ENCODE measurements around the gene ORC2. TPM values are rescaled to one million over a fixed set of nuclear protein-coding genes. Genes with fewer than 3 reads are reported as not detected.

ORC2 gene
- total RNA-seq (10 to 100 TPM; 11.0 to 62.0 (median 22.9) TPM), polyA plus RNA-seq (1 to 10 TPM; 5.3 to 7.3 (median 6.8) TPM)
- long read RNA-seq, donor 1, full-length matches to known transcripts, result 1 of 1 reads
- long read RNA-seq, donor 1, partial matches to known transcripts, result 0 of 1 reads
- long read RNA-seq, donor 1, other reads (novel, unspliced or antisense), result 0 of 1 reads
- long read RNA-seq, donor 2, result 0 reads
- long read RNA-seq, donor 3, result 0 reads
- long read RNA-seq, donor 4, result 0 reads
- long read RNA-seq, donor 5, full-length matches to known transcripts, result 3 of 3 reads
- long read RNA-seq, donor 5, partial matches to known transcripts, result 0 of 3 reads
- long read RNA-seq, donor 5, other reads (novel, unspliced or antisense), result 0 of 3 reads
- long read RNA-seq, donor 6, result 0 reads
- long read RNA-seq, donor 7, full-length matches to known transcripts, result 1 of 1 reads
- long read RNA-seq, donor 7, partial matches to known transcripts, result 0 of 1 reads
- long read RNA-seq, donor 7, other reads (novel, unspliced or antisense), result 0 of 1 reads
- long read RNA-seq, donor 8, result 0 reads
- long read RNA-seq, donor 9, full-length matches to known transcripts, result 2 of 2 reads
- long read RNA-seq, donor 9, partial matches to known transcripts, result 0 of 2 reads
- long read RNA-seq, donor 9, other reads (novel, unspliced or antisense), result 0 of 2 reads
- long read RNA-seq, donor 10, result 0 reads

DNA sequence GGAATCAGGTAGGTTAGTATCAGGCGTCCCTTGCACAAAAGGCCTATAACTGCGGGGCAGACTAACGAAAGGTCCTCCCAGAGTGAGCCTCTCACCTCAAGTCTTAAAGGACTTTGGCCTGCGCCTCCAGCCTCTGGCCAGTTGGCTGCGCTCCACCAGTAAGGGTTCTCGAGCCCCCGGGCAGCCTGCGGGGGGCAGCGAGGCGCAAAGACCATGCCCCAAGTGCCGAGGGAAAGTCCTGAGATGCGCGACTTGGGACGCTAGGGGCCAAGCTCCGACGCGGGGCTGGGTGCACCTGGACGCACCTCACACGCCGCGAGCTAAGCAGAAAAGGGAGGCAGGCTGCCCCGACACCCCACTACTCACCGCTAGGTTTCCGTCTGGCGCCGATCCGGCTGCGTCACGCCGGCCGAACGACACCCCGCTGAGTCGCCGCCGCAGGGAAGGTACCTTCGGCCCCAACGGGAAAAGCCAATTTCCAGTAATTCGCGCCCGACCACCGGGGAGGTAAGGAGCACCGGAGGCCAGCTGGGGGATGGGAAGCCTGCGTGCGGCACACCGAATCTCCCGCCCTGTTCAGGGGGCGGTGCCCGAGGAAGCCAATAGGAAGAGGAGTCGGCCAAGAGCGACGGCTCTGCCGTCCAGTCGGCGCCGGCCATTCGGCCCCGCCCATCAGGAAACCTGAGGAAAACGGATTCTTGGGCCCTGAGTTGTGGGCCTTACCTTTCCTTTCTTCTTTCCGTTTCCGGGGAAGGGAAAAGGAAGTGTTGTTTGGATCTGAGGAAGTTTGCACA, at the start of gene ORC2:
Gene ORC2, minus strand, starts transcription at position 537 of the 794 bp plus-strand sequence. CDS start 5,537 bp downstream, outside the sequence.
- DNase-seq, result peak; percentile 96 to 98
- peak within 1 kb of the TSS; percentile 90 to 95 (median 94) for H3K27ac ChIP-seq
- intact Hi-C loops (cut with DNase I; ENCODE audit: low total_unique reads), result no loop called here
- 0 to 2% (median 0%) methylated on average over 26 to 61 of the region's 61 CpGs for WGBS, 5 donors
- no peaks in the 10 kb centered on the region for H3K9me3 ChIP-seq
- peaks cover 19 to 62% (median 46%) of the 10 kb centered on the region in 4 donors for H3K4me1 ChIP-seq
- H3K27me3 ChIP-seq, result no peaks in the 10 kb centered on the region
- no peak for TF ChIP-seq EP300 (IDR thresholded peaks at IDR 0.05)
- TF ChIP-seq, protein P1, sequence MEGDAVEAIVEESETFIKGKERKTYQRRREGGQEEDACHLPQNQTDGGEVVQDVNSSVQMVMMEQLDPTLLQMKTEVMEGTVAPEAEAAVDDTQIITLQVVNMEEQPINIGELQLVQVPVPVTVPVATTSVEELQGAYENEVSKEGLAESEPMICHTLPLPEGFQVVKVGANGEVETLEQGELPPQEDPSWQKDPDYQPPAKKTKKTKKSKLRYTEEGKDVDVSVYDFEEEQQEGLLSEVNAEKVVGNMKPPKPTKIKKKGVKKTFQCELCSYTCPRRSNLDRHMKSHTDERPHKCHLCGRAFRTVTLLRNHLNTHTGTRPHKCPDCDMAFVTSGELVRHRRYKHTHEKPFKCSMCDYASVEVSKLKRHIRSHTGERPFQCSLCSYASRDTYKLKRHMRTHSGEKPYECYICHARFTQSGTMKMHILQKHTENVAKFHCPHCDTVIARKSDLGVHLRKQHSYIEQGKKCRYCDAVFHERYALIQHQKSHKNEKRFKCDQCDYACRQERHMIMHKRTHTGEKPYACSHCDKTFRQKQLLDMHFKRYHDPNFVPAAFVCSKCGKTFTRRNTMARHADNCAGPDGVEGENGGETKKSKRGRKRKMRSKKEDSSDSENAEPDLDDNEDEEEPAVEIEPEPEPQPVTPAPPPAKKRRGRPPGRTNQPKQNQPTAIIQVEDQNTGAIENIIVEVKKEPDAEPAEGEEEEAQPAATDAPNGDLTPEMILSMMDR (IDR thresholded peaks at IDR 0.05), result peak in 5 of 7 experiments; percentile 23 to 86 (median 60)
- peak; percentile 9 to 83 (median 54) for TF ChIP-seq POLR2AphosphoS5 (IDR thresholded peaks at IDR 0.05)
- no peak for TF ChIP-seq POLR2A (IDR thresholded peaks at IDR 0.05)
- peak within 1 kb of the TSS; percentile 86 to 96 (median 91) for H3K4me3 ChIP-seq
- H3K36me3 ChIP-seq, result peaks cover 0 to 9% (median 6%) of the 10 kb centered on the region in 4 donors

DNA sequence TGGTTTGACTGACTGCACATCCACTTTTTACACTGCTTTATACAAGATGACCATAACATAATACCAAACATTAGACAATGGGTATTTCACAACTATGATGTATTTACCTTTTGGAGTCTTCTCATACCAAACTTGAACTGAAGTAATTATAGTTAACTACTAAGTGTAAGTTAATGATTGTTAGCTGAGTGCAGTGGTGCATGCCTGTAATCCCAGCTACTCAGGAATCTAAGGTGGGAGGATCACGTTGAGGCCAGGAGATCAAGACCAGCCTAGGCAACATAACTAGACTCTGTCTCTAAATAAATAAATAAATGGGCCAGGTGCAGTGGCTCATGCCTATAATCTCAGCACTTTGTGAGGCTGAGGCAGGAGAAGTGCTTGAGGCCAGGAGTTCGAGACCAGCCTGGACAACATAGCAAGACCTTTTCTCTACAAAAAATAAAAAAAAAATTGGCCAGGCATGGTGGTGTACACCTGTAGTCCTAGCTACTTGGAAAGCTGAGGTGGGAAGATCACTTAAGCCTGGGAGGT, 44.9 kb upstream of the ORC2 start:
- peaks cover 0 to 8% (median 2%) of the 10 kb centered on the region in 4 donors for H3K4me1 ChIP-seq
- WGBS, 5 donors, result 73 to 89% (median 79%) methylated on average over 2 of the region's 2 CpGs
- H3K27ac ChIP-seq, result no peak overlapping the region
- intact Hi-C loops (cut with DNase I; ENCODE audit: low total_unique reads), result no loop called here
- no peaks in the 10 kb centered on the region for H3K9me3 ChIP-seq
- no peaks in the 10 kb centered on the region for H3K27me3 ChIP-seq
- no peak for DNase-seq
- no peak overlapping the region for H3K4me3 ChIP-seq
- TF ChIP-seq, protein P1 (IDR thresholded peaks at IDR 0.05), result no peak
- TF ChIP-seq EP300 (IDR thresholded peaks at IDR 0.05) (no peak), POLR2AphosphoS5 (IDR thresholded peaks at IDR 0.05) (no peak), POLR2A (IDR thresholded peaks at IDR 0.05) (no peak)
- H3K36me3 ChIP-seq, result peaks cover 10 to 69% (median 60%) of the 10 kb centered on the region in 4 donors

DNA sequence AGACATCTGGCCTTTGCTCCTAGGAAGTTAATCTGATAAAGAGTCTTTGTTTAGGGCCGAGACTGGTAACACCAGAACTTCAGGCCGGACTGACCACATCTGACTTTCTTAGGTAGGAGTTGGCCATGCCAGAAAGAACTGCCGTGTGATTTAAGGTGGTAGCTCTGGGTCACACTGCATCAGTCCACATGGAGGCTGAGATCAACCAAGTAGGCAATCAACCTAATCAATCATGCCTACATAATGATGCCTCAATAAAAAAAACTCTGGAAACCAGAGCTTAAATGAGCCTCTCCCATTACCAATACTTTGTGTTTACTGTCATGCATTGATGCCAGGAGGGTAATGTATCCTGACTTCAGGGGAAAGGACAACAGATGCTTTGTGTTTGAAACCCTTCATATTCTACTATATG, 44.1 kb upstream of the ORC2 start:
- peak overlapping the region in 1 of 5 donors; percentile 10 for H3K27ac ChIP-seq
- H3K27me3 ChIP-seq, result no peaks in the 10 kb centered on the region
- peak; percentile 3 to 41 for DNase-seq
- H3K9me3 ChIP-seq, result no peaks in the 10 kb centered on the region
- TF ChIP-seq EP300 (IDR thresholded peaks at IDR 0.05) (no peak), POLR2A (IDR thresholded peaks at IDR 0.05) (no peak), POLR2AphosphoS5 (IDR thresholded peaks at IDR 0.05) (no peak)
- TF ChIP-seq, protein P1 (IDR thresholded peaks at IDR 0.05), result no peak
- peaks cover 10 to 75% (median 67%) of the 10 kb centered on the region in 4 donors for H3K36me3 ChIP-seq
- 29 to 53% (median 44%) methylated on average over 3 of the region's 3 CpGs for WGBS, 5 donors
- intact Hi-C loops (cut with DNase I; ENCODE audit: low total_unique reads), result no loop called here
- H3K4me1 ChIP-seq, result peaks cover 0 to 8% (median 2%) of the 10 kb centered on the region in 4 donors
- no peak overlapping the region for H3K4me3 ChIP-seq

All from stomach (tissue), 19 donors.